IMR-90 (cell line): ENCODE results near the gene KCNQ5. TPM values are rescaled to one million over a fixed set of nuclear protein-coding genes. Genes with fewer than 3 reads are reported as not detected.

ENCODE experiments used
- ATAC-seq: fragments of 200-7000 bp; cut with Tn5 transposase; 2 replicates; pipeline ENCODE4 v1.9.1; 2020; ENCODE audit warnings: low read depth, mild to moderate bottlenecking, moderate library complexity
- BruUV-seq: library from RNA; stranded (reverse); fragments of 400-500 nt; replicated peaks from 2 replicates; lab custom pipeline; 2021; lab: Mats Ljungman, UMichigan
- CTCF ChIA-PET: fragments of 300-600 bp; formaldehyde crosslinking; extraction: SDS; loops from one replicate; lab custom pipeline; 2021; ENCODE audit warnings: antibody characterized with exemption; lab: Yijun Ruan, JAX
- POLR2A ChIA-PET: fragments of 300-600 bp; sonication (Branson Sonifier 250); formaldehyde crosslinking; loops from one replicate; lab custom pipeline; 2022; ENCODE audit warnings: antibody characterized with exemption; ENCODE audit not compliant: unreplicated experiment; lab: Charles Lee
- DNase-seq: peaks from one replicate; pipeline ENCODE4 v3.0.0; 2013
- H2AFZ ChIP-seq: replicated peaks from 2 replicates; pipeline ENCODE3; 2013; ENCODE audit warnings: low read length, mild to moderate bottlenecking; ENCODE audit not compliant: poor library complexity
- H2AK5ac ChIP-seq: 2 replicates; pipeline ENCODE4 v1.6.1; 2013; ENCODE audit warnings: low read depth, low read length, inconsistent platforms
- H2AK9ac ChIP-seq: replicated peaks from 2 replicates; pipeline ENCODE3; 2013; ENCODE audit warnings: mild to moderate bottlenecking, low read depth, low read length, moderate library complexity; ENCODE audit not compliant: poor library complexity
- H2BK120ac ChIP-seq: 2 replicates; pipeline ENCODE4 v1.6.1; 2013; ENCODE audit warnings: low read depth, low read length, inconsistent platforms
- H2BK15ac ChIP-seq: 3 replicates; pipeline ENCODE4 v1.6.1; 2013; ENCODE audit warnings: low read depth, low read length, inconsistent platforms
- H2BK20ac ChIP-seq: 2 replicates; pipeline ENCODE4 v1.6.1; 2013; ENCODE audit warnings: low read depth, mild to moderate bottlenecking, inconsistent platforms, low read length, moderate library complexity
- H2BK5ac ChIP-seq: 2 replicates; pipeline ENCODE4 v1.6.1; 2013; ENCODE audit warnings: mild to moderate bottlenecking, low read depth, low read length, inconsistent platforms; ENCODE audit not compliant: poor library complexity, severe bottlenecking
- H3K14ac ChIP-seq: replicated peaks from 2 replicates; pipeline ENCODE4 v1.6.1; 2013; ENCODE audit warnings: low read depth, low read length, inconsistent platforms
- H3K18ac ChIP-seq: 2 replicates; pipeline ENCODE4 v1.6.1; 2013; ENCODE audit warnings: low read depth, low read length, control low read depth
- H3K23ac ChIP-seq: 2 replicates; pipeline ENCODE4 v1.6.1; 2013; ENCODE audit warnings: low read depth, low read length, inconsistent platforms
- H3K27ac ChIP-seq: 2 replicates; pipeline ENCODE4 v1.5.1; 2013; ENCODE audit warnings: mild to moderate bottlenecking, control low read depth, low read length; ENCODE audit not compliant: insufficient read depth
- H3K27me3 ChIP-seq: 2 replicates; pipeline ENCODE4 v1.6.1; 2013; ENCODE audit warnings: low read length; ENCODE audit not compliant: control insufficient read depth, insufficient read depth
- H3K36me3 ChIP-seq: 2 replicates; pipeline ENCODE4 v1.6.1; 2013; ENCODE audit warnings: low read length, mixed read lengths; ENCODE audit not compliant: control insufficient read depth, insufficient read depth
- H3K4ac ChIP-seq: 2 replicates; pipeline ENCODE4 v1.6.1; 2013; ENCODE audit warnings: low read depth, low read length, inconsistent platforms
- H3K4me1 ChIP-seq: 2 replicates; pipeline ENCODE4 v1.6.1; 2013; ENCODE audit warnings: low read length, mixed read lengths; ENCODE audit not compliant: control insufficient read depth, insufficient read depth
- H3K4me2 ChIP-seq: 2 replicates; pipeline ENCODE4 v1.6.1; 2013; ENCODE audit warnings: low read depth, mild to moderate bottlenecking, control low read depth, low read length, moderate library complexity
- H3K4me3 ChIP-seq: 2 replicates; pipeline ENCODE4 v1.5.1; 2013; ENCODE audit warnings: low read depth, mild to moderate bottlenecking, control low read depth, low read length, moderate library complexity; ENCODE audit not compliant: insufficient read depth
- H3K56ac ChIP-seq: 2 replicates; pipeline ENCODE4 v1.6.1; 2013; ENCODE audit warnings: low read length, inconsistent platforms; ENCODE audit not compliant: insufficient read depth; ENCODE audit errors: extremely low read depth
- H3K79me1 ChIP-seq, 2 experiments: 2 replicates each; pipeline ENCODE4 v1.6.1; 2013; ENCODE audit warnings: low read length in 2 of 2, inconsistent platforms in 1 of 2, low read depth in 1 of 2
- H3K9ac ChIP-seq: 2 replicates; pipeline ENCODE4 v1.6.1; 2013; ENCODE audit warnings: low read depth, low read length, control low read depth
- H3K9me1 ChIP-seq: 2 replicates; pipeline ENCODE4 v1.6.1; 2013; ENCODE audit warnings: low read length, inconsistent platforms; ENCODE audit not compliant: insufficient read depth
- H3K9me3 ChIP-seq: 2 replicates; pipeline ENCODE4 v1.6.1; 2013; ENCODE audit warnings: low read length; ENCODE audit not compliant: control insufficient read depth, insufficient read depth
- H4K20me1 ChIP-seq: 2 replicates; pipeline ENCODE4 v1.6.1; 2013; ENCODE audit warnings: low read length, inconsistent platforms; ENCODE audit not compliant: insufficient read depth
- H4K5ac ChIP-seq: 2 replicates; pipeline ENCODE4 v1.6.1; 2013; ENCODE audit warnings: mild to moderate bottlenecking, low read depth, low read length, control low read depth
- H4K8ac ChIP-seq, 2 experiments: 2 replicates each; pipeline ENCODE4 v1.6.1; 2013; ENCODE audit warnings: low read depth in 2 of 2, low read length in 2 of 2, control low read depth in 1 of 2, inconsistent platforms in 1 of 2
- H4K91ac ChIP-seq: 2 replicates; pipeline ENCODE4 v1.6.1; 2013; ENCODE audit warnings: low read depth, low read length, inconsistent platforms; ENCODE audit not compliant: insufficient read depth
- BHLHE40 ChIP-seq: fragments of 150-350 bp; IDR thresholded peaks from 2 replicates; pipeline ENCODE4 v1.6.1; 2016; ENCODE audit warnings: mild to moderate bottlenecking, low read depth, low read length
- CEBPB ChIP-seq: IDR thresholded peaks from 2 replicates; pipeline ENCODE4 v1.6.1; 2012; ENCODE audit warnings: low read depth, low read length, improper control_type of control experiment
- CHD1 ChIP-seq: IDR thresholded peaks from 2 replicates; pipeline ENCODE4 v1.6.1; 2012; ENCODE audit warnings: low read depth, low read length, improper control_type of control experiment
- CTCF ChIP-seq: conservative IDR thresholded peaks from 2 replicates; pipeline ENCODE4 v1.5.1; 2012; ENCODE audit warnings: mild to moderate bottlenecking, low read depth, low read length, improper control_type of control experiment
- ELK1 ChIP-seq: fragments of 150-350 bp; IDR thresholded peaks from 2 replicates; pipeline ENCODE4 v1.6.1; 2016; ENCODE audit warnings: low read depth, mild to moderate bottlenecking, low read length, moderate library complexity, borderline replicate concordance
- FOS ChIP-seq: fragments of 150-350 bp; IDR thresholded peaks from 2 replicates; pipeline ENCODE4 v1.6.1; 2016; ENCODE audit warnings: low read depth, low read length
- MAFK ChIP-seq: IDR thresholded peaks from 2 replicates; pipeline ENCODE4 v1.6.1; 2012; ENCODE audit warnings: low read depth, low read length, improper control_type of control experiment
- MAZ ChIP-seq: IDR thresholded peaks from 2 replicates; pipeline ENCODE4 v1.6.1; 2012; ENCODE audit warnings: low read depth, mild to moderate bottlenecking, low read length, improper control_type of control experiment, moderate library complexity, borderline replicate concordance
- MXI1 ChIP-seq: IDR thresholded peaks from 2 replicates; pipeline ENCODE4 v1.6.1; 2012; ENCODE audit warnings: low read depth, mild to moderate bottlenecking, low read length, moderate library complexity, borderline replicate concordance
- NFE2L2 ChIP-seq: fragments of 150-350 bp; IDR thresholded peaks from 2 replicates; pipeline ENCODE4 v1.6.1; 2016; ENCODE audit warnings: low read depth, mild to moderate bottlenecking, low read length
- POLR2A ChIP-seq: IDR thresholded peaks from 2 replicates; pipeline ENCODE4 v1.6.1; 2012; ENCODE audit warnings: mild to moderate bottlenecking, low read depth, low read length
- RAD21 ChIP-seq: IDR thresholded peaks from 2 replicates; pipeline ENCODE4 v1.6.1; 2012; ENCODE audit warnings: low read length, improper control_type of control experiment
- RCOR1 ChIP-seq: IDR thresholded peaks from 2 replicates; pipeline ENCODE4 v1.6.1; 2012; ENCODE audit warnings: mild to moderate bottlenecking, low read length, improper control_type of control experiment; ENCODE audit not compliant: insufficient replicate concordance
- RFX5 ChIP-seq: IDR thresholded peaks from 2 replicates; pipeline ENCODE4 v1.8.0; 2012; ENCODE audit warnings: low read depth, mild to moderate bottlenecking, low read length, moderate library complexity
- SMC3 ChIP-seq: fragments of 150-350 bp; IDR thresholded peaks from 2 replicates; pipeline ENCODE4 v1.6.1; 2016; ENCODE audit warnings: low read depth, mild to moderate bottlenecking, antibody characterized with exemption, low read length, moderate library complexity
- USF2 ChIP-seq: fragments of 150-350 bp; IDR thresholded peaks from 2 replicates; pipeline ENCODE4 v1.6.1; 2017; ENCODE audit warnings: mild to moderate bottlenecking, antibody characterized with exemption, low read length, low read depth
- WGBS, 2 experiments: methylation state at CpG; one replicate each; pipeline versions ENCODE4 v1.1.5 to v1.1.7; 2013; ENCODE audit warnings: missing lambda C conversion rate in 2 of 2; ENCODE audit not compliant: insufficient read length in 1 of 2; ENCODE audit errors: extremely low coverage in 2 of 2; 5-methylcytosine and 5-hydroxymethylcytosine counted together
- dilution Hi-C: fragments of 300-500 bp; cut with HindIII; formaldehyde crosslinking; loops from one replicate; pipeline ENCODE4 v1.14.3; 2018; ENCODE audit warnings: low sequenced_read_pairs; ENCODE audit not compliant: unreplicated experiment
- in situ Hi-C: fragments of 300-500 bp; cut with MboI; formaldehyde crosslinking; loops from 3 replicates; pipeline ENCODE4 v1.14.3; 2019; ENCODE audit warnings: low sequenced_read_pairs, inconsistent platforms, mixed read lengths
- intact Hi-C: fragments of 100-400 bp; cut with micrococcal nuclease; formaldehyde crosslinking; loops from 2 replicates; pipeline ENCODE4 v1.10.0; 2022
- polyA plus RNA-seq, 3 experiments: library from polyadenylated mRNA; depleted of rRNA; stranded (reverse); fragments of >200 nt; gene quantifications; 2 replicates each; pipeline ENCODE4 v1.2.3, GENCODE V29; 2012; ENCODE audit warnings: low replicate concordance in 1 of 3
- total RNA-seq: library from RNA; depleted of rRNA; stranded (reverse); fragments of >200 nt; gene quantifications from 2 replicates; pipeline ENCODE4 v1.2.3, GENCODE V29; 2012

The KCNQ5 gene
- total and polyA plus RNA-seq, 2 of the 4 experiments (the other 2 are of a cell fraction), result 0.75 to 1.3 TPM

- no peak overlapping the region for H2AK5ac ChIP-seq
- H2BK120ac ChIP-seq, result no peak overlapping the region
- ATAC-seq (no peak), DNase-seq (no peak)
- H3K4ac ChIP-seq, result no peak overlapping the region
- dilution Hi-C loops (no loop called here), in situ Hi-C loops (no loop called here), intact Hi-C loops (no loop called here)
- no CpG with 5 or more reads among the region's 3 CpGs for WGBS, 2 experiments
- H3K9ac ChIP-seq, result no peak overlapping the region
- no peak overlapping the region for H3K14ac ChIP-seq
- no peaks in the 10 kb centered on the region for H3K27me3 ChIP-seq
- no peak overlapping the region for H2BK5ac ChIP-seq
- no peak overlapping the region for H3K23ac ChIP-seq
- no peak overlapping the region for H2BK15ac ChIP-seq
- H2BK20ac ChIP-seq, result no peak overlapping the region
- no peaks in the 10 kb centered on the region; the same call in 1 of the 2 replicates for H3K9me1 ChIP-seq
- H4K5ac ChIP-seq, result no peak overlapping the region
- H3K18ac ChIP-seq, result no peak overlapping the region
- H4K91ac ChIP-seq, result no peak overlapping the region
- CTCF ChIA-PET, result interaction anchor here (1.3 kb wide), 1 partner anchor 9 kb away, joined by 3 read pairs; no protein-coding TSS in a partner anchor
- BruUV-seq, result no TSS peak
- H2AFZ ChIP-seq, result no peak overlapping the region
- TF ChIP-seq RAD21 (no peak), USF2 (no peak), MAFK (no peak), RFX5 (no peak), MAZ (no peak), MXI1 (no peak), CEBPB (no peak), RCOR1 (no peak), BHLHE40 (no peak), POLR2A (no peak), NFE2L2 (no peak), SMC3 (no peak), CHD1 (no peak), ELK1 (no peak), CTCF (no peak), FOS (no peak)
- no peak overlapping the region for H3K4me3 ChIP-seq
- no peak overlapping the region for H3K27ac ChIP-seq
- peaks cover 0 to 3% of the 10 kb centered on the region in 2 experiments; a peak in 1 of 4 replicates for H3K79me1 ChIP-seq
- H3K4me2 ChIP-seq, result no peak overlapping the region
- H2AK9ac ChIP-seq, result no peak overlapping the region
- POLR2A ChIA-PET, result no interaction called here
- H3K56ac ChIP-seq, result no peak overlapping the region
- H4K20me1 ChIP-seq, result no peaks in the 10 kb centered on the region
- H3K9me3 ChIP-seq, result no peaks in the 10 kb centered on the region
- H3K36me3 ChIP-seq, result no peaks in the 10 kb centered on the region
- no peaks in the 10 kb centered on the region for H3K4me1 ChIP-seq
- H4K8ac ChIP-seq, result no peak overlapping the region
Observed at GRCh38 chr6:72636786-72637185, 14.9 kb downstream of the KCNQ5 start.
